B cell (primary cell): ENCODE results near the gene DNAH3.

Experiments used
- EZH2 ChIP-seq: IDR thresholded peaks from 2 replicates; pipeline ENCODE4 v1.6.1; 2012; ENCODE audit warnings: borderline replicate concordance, low read depth, mild to moderate bottlenecking, moderate library complexity, low read length; ENCODE audit not compliant: insufficient read depth, poor library complexity, severe bottlenecking
- TF ChIP-seq, protein P1 (sequence below): fragments of 200-600 bp; IDR thresholded peaks from one replicate; pipeline ENCODE4 v1.8.0; 2022; ENCODE audit warnings: antibody characterized with exemption, mild to moderate bottlenecking

DNA sequence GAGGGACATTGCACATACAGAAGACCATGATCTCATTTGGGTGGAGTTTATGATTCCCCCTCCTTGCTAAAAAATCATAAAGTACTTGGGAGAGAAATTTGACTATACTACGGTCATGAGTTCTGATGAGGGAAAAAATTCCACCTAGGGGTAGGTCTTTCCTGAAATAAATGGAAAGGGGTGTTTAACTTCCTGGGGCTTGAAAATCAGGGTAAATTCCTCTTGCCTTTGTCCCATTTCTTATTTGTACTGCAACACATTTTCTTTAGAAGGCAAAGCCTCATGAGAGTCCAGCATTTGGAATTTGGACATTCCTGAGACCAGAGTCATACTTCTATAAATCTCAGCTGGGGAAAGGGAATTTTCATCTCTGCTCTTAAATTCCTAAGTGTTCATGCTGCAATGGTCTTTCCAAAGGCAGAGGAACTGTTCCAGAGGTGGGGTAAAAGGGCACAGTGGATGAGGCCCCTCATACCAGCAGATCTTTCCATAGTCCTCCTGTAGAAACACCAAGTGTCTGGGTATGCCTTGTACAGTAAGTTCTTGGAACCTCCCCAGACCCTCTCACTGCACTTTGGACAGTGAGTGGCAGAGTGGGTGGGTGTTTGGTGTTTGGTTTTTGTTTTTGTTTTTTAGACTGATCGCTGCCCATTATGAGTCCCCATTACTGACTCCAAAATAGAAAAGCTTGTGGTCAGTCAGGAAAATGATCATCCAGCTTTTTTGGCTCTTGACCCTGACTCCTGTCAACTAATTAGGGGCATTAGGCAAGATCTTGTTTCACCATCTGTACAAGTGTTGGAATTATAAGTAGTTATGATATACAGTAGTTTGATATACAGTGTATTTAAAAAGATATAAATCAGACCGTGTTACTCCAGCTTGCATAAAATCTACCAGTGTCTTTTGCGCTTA is 244.0 kb downstream of the DNAH3 start:
- TF ChIP-seq, protein P1, sequence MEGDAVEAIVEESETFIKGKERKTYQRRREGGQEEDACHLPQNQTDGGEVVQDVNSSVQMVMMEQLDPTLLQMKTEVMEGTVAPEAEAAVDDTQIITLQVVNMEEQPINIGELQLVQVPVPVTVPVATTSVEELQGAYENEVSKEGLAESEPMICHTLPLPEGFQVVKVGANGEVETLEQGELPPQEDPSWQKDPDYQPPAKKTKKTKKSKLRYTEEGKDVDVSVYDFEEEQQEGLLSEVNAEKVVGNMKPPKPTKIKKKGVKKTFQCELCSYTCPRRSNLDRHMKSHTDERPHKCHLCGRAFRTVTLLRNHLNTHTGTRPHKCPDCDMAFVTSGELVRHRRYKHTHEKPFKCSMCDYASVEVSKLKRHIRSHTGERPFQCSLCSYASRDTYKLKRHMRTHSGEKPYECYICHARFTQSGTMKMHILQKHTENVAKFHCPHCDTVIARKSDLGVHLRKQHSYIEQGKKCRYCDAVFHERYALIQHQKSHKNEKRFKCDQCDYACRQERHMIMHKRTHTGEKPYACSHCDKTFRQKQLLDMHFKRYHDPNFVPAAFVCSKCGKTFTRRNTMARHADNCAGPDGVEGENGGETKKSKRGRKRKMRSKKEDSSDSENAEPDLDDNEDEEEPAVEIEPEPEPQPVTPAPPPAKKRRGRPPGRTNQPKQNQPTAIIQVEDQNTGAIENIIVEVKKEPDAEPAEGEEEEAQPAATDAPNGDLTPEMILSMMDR: no peak
- no peak for TF ChIP-seq EZH2
